Subcutaneous abdominal adipose tissue (tissue), 5 donors: ENCODE results near the gene TEX38.
"Not testable (repeated sequence)": the region's sequence is repeated elsewhere in the genome, so short reads cannot be mapped to it uniquely, and the experiment has no call there.

ENCODE experiments used
- H3K27ac ChIP-seq: one replicate; pipeline ENCODE4 v1.7.0; 2013; ENCODE audit warnings: low read depth, mild to moderate bottlenecking, inconsistent platforms, low read length, moderate library complexity
- H3K27me3 ChIP-seq, 5 donors: one replicate each; pipeline ENCODE4 v1.7.0; 2013; ENCODE audit warnings: low read length in 5 of 5, inconsistent platforms in 1 of 5; ENCODE audit not compliant: control insufficient read depth in 5 of 5, insufficient read depth in 4 of 5
- H3K36me3 ChIP-seq, 5 donors: one replicate each; pipeline ENCODE4 v1.7.0; 2013; ENCODE audit warnings: low read length in 5 of 5; ENCODE audit not compliant: control insufficient read depth in 5 of 5, insufficient read depth in 5 of 5
- H3K4me1 ChIP-seq, 5 donors: one replicate each; pipeline ENCODE4 v1.7.0; 2013; ENCODE audit warnings: low read length in 5 of 5, mild to moderate bottlenecking in 3 of 5, moderate library complexity in 1 of 5; ENCODE audit not compliant: control insufficient read depth in 5 of 5, insufficient read depth in 5 of 5
- H3K4me3 ChIP-seq, 5 donors: one replicate each; pipeline ENCODE4 v1.7.0; 2013; ENCODE audit warnings: low read length in 5 of 5, low read depth in 1 of 5
- H3K9ac ChIP-seq, 5 donors: one replicate each; pipeline ENCODE4 v1.7.0; 2013; ENCODE audit warnings: low read length in 5 of 5, mild to moderate bottlenecking in 4 of 5, moderate library complexity in 3 of 5
- H3K9me3 ChIP-seq, 5 donors: one replicate each; pipeline ENCODE4 v1.7.0; 2013; ENCODE audit warnings: low read length in 5 of 5; ENCODE audit not compliant: control insufficient read depth in 5 of 5
- donor health status: healthy.
- donor health status: healthy.
- donor health status: healthy.
- donor health status: healthy.
- donor health status: healthy.

Gene TEX38

DNA sequence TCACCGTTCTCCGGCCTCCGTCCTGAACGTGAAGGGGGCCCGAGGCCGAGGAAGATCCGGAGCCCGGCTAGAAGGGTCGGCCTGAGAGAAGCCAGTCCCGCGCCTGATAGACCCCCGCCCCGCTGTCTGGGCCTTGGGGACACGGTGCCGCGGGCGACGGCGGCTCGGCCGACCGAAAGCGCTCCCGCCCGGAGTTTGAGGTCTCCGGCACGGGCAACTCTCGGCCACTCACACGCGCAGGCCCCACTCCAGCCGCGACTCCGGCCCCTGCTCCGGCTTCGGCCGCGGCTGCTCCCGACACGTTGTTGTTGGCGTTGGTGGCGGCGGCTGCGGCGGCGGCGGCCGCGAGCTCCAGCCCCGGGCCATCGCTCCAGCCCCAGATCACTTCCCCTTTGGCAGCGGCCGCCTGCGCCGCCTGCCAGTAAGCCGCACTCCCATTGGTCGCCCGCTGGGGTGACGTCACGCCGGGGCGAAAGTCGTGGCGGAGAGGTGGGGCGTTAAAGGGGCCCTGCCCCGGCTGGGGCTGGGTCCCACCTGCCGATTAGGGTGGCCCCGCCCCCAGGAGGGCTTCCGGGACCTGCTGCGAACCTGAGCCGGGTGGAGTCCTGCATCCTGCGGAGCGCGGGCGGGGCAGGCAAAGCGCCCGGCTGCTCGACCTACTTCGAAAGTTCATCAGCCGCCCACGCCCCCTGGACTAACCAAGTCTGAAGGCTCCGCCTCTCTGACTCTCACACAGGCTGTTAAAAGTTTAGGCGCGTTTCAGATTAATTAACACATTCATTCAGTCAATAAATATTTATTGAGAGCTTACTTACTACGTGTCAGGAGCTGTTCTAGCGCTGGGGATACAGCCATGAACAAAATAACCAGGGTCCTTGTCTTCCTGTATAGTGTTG, 47.3 kb downstream of the TEX38 start, which contains the start of gene EFCAB14:
EFCAB14 (minus strand) TSS at position 388 of the 896 bp plus-strand sequence. CDS start 1,027 bp downstream, outside the sequence.
- H3K36me3 ChIP-seq: peaks cover 5 to 19% (median 16%) of the 10 kb centered on the region in 5 donors
- peak within 1 kb of the TSS; percentile 81 to 97 (median 94) for H3K9ac ChIP-seq
- H3K9me3 ChIP-seq: no peaks in the 10 kb centered on the region
- peaks cover 14 to 55% (median 28%) of the 10 kb centered on the region in 5 donors for H3K4me1 ChIP-seq
- H3K27me3 ChIP-seq: no peaks in the 10 kb centered on the region
- peak within 1 kb of the TSS; percentile 80 for H3K27ac ChIP-seq
- peak within 1 kb of the TSS; percentile 77 to 92 (median 91) for H3K4me3 ChIP-seq

DNA sequence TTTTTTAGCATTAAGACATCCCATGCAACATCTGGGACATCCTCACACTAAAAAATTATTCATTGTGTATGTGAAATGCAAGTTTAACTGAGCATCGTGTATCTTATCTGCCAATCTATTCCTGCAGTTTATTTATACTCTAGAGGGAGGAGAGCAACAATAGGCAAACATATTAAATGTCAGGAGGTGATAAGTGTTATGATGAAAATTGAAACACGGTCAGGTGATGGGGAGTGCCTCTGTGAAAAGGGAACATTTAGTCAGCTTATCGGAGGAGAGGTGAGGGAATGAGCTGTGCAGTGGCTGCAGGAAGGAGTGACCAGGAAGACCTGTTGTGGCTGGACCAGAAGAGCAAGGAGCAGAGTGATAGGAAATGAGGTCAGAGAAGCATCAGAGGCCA, 48.0 kb downstream of the TEX38 start:
- Histone ChIP-seq H3K27ac (peak overlapping the region; percentile 80), H3K9ac (peak overlapping the region; percentile 68 to 97 (median 94)), H3K4me1 (peaks cover 14 to 57% (median 32%) of the 10 kb centered on the region in 5 donors), H3K27me3 (no peaks in the 10 kb centered on the region), H3K9me3 (no peaks in the 10 kb centered on the region), H3K4me3 (peak overlapping the region; percentile 67 to 91 (median 81)), H3K36me3 (peaks cover 3 to 13% (median 13%) of the 10 kb centered on the region in 5 donors)

- H3K4me1 ChIP-seq: peaks cover 14 to 59% (median 36%) of the 10 kb centered on the region in 5 donors
- H3K4me3 ChIP-seq, H3K9ac ChIP-seq, H3K27me3 ChIP-seq, H3K9me3 ChIP-seq, H3K36me3 ChIP-seq, H3K27ac ChIP-seq: not testable (repeated sequence)
These were observed 48.7 kb downstream of the TEX38 start for GRCh38 chr1:46720319-46720718.

GRCh38 chr1:46721204-46721603, 49.5 kb downstream of the TEX38 start:
- Histone ChIP-seq H3K36me3 (peaks cover 0 to 3% (median 0%) of the 10 kb centered on the region in 5 donors), H3K9me3 (no peaks in the 10 kb centered on the region), H3K4me3 (no peak overlapping the region), H3K27me3 (no peaks in the 10 kb centered on the region), H3K27ac (no peak overlapping the region), H3K9ac (no peak overlapping the region), H3K4me1 (peaks cover 14 to 58% (median 36%) of the 10 kb centered on the region in 5 donors)

GRCh38 chr1:46721686-46722205, 50.1 kb downstream of the TEX38 start:
- no peak overlapping the region for H3K9ac ChIP-seq
- H3K4me1 ChIP-seq: peaks cover 14 to 54% (median 32%) of the 10 kb centered on the region in 5 donors
- no peak overlapping the region for H3K4me3 ChIP-seq
- H3K9me3 ChIP-seq: no peaks in the 10 kb centered on the region
- no peaks in the 10 kb centered on the region for H3K36me3 ChIP-seq
- H3K27ac ChIP-seq: no peak overlapping the region
- no peaks in the 10 kb centered on the region for H3K27me3 ChIP-seq
